ENCODE results near the gene CEMIP2.

- TF ChIP-seq TCF7L2 (IDR thresholded peaks at IDR 0.05; ENCODE audit: low read depth, low read length) (no peak), MXD1 (CRISPR knock-in tag; IDR thresholded peaks at IDR 0.05) (no peak), HDAC2 (CRISPR knock-in tag; IDR thresholded peaks at IDR 0.05) (no peak), POLR2A (IDR thresholded peaks at IDR 0.05; ENCODE audit: insufficient read depth in 1 of 2, low read depth in 2 of 2, low read length in 2 of 2) (no peak), ZNF558 (CRISPR knock-in tag; IDR thresholded peaks at IDR 0.05; ENCODE audit: borderline replicate concordance) (no peak), ZNF644 (CRISPR knock-in tag; IDR thresholded peaks at IDR 0.05; ENCODE audit: low read depth) (no peak), ZSCAN29 (CRISPR knock-in tag; conservative IDR thresholded peaks at IDR 0.05) (no peak), CBX2 (IDR thresholded peaks at IDR 0.05; ENCODE audit: low read depth, low read length) (no peak), CBX2 (CRISPR knock-in tag; IDR thresholded peaks at IDR 0.05; ENCODE audit: low read depth) (no peak), EZH2 (conservative IDR thresholded peaks at IDR 0.05; ENCODE audit: low read depth, low read length) (no peak)
Observed at GRCh38 chr9:71672573-71672972, 95.7 kb downstream of the CEMIP2 start.
